Natural killer cell treated with Interleukin-12 subunit alpha and Interleukin-12 subunit beta and Interleukin-15 and Interleukin-18, amount 100 ng/mL, for 72 hours (primary cell): ENCODE measurements around the gene TMEM37. TPM values are rescaled to one million over a fixed set of nuclear protein-coding genes. Genes with fewer than 3 reads are reported as not detected.
"Not testable (repeated sequence)": the region's sequence is repeated elsewhere in the genome, so short reads cannot be mapped to it uniquely, and the experiment has no call there.

ENCODE experiments used
- ATAC-seq, 2 donors: fragments of 150-1000 bp; cut with Tn5 transposase in 1 of 2; sonication (Bioruptor Pico), chemical (Tn5 transposase) in 1 of 2; 2 replicates each; pipeline ENCODE4 v1.10.0; 2021
- DNase-seq: peaks from one replicate; pipeline ENCODE4 v3.0.0; 2022; ENCODE audit warnings: low spot score
- H3K27ac Mint-ChIP-seq, 2 donors: 1 replicate in 1 of 2; 2 replicates in 1 of 2; pipeline ENCODE4 v1.8.0; 2022; ENCODE audit warnings: mixed read lengths in 2 of 2, mild to moderate bottlenecking in 1 of 2, moderate library complexity in 1 of 2
- H3K27me3 Mint-ChIP-seq, 2 donors: 1 replicate in 1 of 2; 2 replicates in 1 of 2; pipeline ENCODE4 v1.8.0; 2022; ENCODE audit warnings: mixed read lengths in 2 of 2
- H3K36me3 Mint-ChIP-seq: one replicate; pipeline ENCODE4 v1.8.0; 2022; ENCODE audit warnings: mixed read lengths
- H3K4me1 Mint-ChIP-seq, 2 donors: 1 replicate in 1 of 2; 2 replicates in 1 of 2; pipeline ENCODE4 v1.8.0; 2022; ENCODE audit warnings: low read depth in 2 of 2, mixed read lengths in 2 of 2, mild to moderate bottlenecking in 1 of 2
- H3K4me3 Mint-ChIP-seq: one replicate; pipeline ENCODE4 v1.8.0; 2022; ENCODE audit warnings: mixed read lengths
- H3K9me3 Mint-ChIP-seq: 2 replicates; pipeline ENCODE4 v1.8.0; 2022; ENCODE audit warnings: mixed read lengths
- total RNA-seq, 2 donors: library from RNA; stranded (reverse); gene quantifications; one replicate each; pipeline ENCODE4 v1.2.3, GENCODE V29; 2022

The TMEM37 gene, protein sequence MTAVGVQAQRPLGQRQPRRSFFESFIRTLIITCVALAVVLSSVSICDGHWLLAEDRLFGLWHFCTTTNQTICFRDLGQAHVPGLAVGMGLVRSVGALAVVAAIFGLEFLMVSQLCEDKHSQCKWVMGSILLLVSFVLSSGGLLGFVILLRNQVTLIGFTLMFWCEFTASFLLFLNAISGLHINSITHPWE
- not detected for total RNA-seq

DNA sequence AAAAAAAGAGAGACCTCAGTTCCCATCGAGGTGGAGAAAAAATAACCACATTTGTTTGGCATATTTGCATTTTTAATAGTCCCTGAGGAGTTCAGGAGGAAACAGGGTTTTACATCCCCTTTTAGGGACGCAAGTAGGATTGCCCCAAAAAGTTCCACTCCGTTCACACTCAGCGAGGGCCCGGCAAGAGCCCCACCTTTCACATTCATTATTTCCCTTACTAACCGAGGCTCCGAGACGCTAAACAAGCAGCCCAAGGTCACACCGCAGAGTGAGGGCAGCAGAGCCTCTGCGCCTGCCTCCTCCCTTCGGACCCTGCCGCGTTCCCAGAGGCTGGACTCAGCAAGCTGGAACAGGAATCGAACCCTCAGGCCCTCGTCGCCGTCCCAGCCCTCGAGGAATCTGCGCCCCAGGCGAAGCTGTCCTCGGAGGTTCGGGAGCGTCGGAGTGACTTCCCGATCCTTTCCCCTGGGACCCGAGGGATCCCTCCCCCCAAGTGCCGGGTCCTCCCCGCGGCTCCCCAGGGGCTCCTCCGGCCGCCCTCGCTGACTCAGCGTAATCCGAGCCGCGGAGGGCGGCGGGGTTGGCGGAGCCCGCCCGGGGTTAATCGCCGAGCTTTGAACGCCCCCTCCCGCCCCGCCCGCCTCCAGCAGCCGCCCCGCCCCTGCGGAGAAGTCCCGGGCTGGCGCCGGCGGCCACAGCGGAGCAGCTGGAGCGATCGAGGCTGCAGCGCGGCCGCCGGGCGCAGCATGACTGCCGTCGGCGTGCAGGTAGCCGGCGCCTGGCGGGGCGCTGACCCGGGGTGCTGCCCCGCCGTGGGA lies at the start of gene TMEM37:
Gene TMEM37, plus strand, starts transcription at position 700 of the 821 bp plus-strand sequence. Its CDS starts 50 bp downstream, at position 750.
- ATAC-seq (peak in 1 of 2 donors; percentile 32), DNase-seq (no peak)
- Mint-ChIP-seq H3K27me3 (peaks cover 53 to 76% of the 10 kb centered on the region in 2 donors), H3K4me1 (no peaks in the 10 kb centered on the region), H3K27ac (no peak within 1 kb of the TSS), H3K9me3 (no peaks in the 10 kb centered on the region), H3K36me3 (no peaks in the 10 kb centered on the region), H3K4me3 (peak within 1 kb of the TSS; percentile 42)

DNA sequence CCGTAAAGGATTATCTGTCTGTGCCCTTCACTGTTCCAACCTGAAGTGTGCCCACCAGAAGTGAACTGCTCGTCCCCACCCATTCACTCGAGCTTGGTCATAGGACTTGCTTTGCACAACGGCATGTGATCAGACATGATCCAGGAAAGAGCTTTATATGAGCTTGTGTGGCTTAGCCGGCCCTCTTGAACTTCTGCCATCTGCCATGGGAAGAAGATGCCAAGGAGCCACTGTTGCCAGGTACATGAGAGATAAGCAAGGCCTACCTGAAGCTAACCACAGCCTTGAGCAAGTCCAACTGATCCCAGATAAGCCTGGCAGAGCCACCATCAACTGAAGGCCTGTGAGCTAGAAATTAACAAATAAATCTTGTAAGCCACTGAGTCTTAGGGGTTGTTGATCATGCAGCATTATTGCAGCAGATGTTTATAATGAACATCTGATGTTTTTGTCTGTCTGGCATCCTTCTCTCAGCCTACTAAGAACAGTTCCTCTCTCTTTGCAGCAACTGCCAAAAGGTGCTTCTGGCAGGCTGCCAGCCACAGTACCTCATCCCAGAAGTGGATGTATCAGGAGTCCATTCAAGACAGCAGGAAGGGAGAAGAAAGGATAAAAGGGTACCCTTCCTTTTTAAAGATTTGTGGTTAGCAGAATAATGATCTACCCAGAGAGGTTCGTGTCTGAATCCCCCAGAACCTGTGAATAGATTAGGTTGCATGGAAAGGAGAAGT lies 48.1 kb upstream of the TMEM37 start:
- Mint-ChIP-seq H3K9me3 (no peaks in the 10 kb centered on the region), H3K4me3 (no peak overlapping the region), H3K27me3 (peaks cover 15 to 16% of the 10 kb centered on the region in 2 donors), H3K36me3 (no peaks in the 10 kb centered on the region), H3K27ac (no peak overlapping the region), H3K4me1 (peaks cover 5 to 6% of the 10 kb centered on the region in 2 donors)
- DNase-seq = no peak
- ATAC-seq = peak in 1 of 2 donors; percentile 20

DNA sequence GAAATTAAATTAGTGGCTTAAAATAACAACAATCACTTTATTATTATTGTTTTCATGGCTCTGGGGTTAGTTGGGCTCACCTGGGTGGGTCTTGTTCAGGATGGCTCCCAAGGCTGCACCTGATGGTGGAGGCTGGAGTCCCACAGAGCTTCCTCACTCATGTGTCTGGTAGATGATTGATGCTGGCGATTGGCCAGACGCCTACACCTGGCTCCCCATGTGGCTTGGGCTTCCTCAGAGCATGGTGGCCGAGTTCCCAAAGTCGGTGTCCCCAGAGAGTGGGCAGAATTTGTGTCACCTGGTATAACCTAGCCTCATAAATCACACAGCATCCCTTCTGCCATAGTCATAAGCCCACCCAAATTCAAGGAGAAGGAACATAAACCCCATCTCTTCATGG lies 46.7 kb upstream of the TMEM37 start:
- Mint-ChIP-seq H3K9me3 (no peaks in the 10 kb centered on the region), H3K36me3 (no peaks in the 10 kb centered on the region), H3K4me1 (peaks cover 5 to 6% of the 10 kb centered on the region in 2 donors), H3K4me3 (no peak overlapping the region), H3K27ac (no peak overlapping the region), H3K27me3 (peaks cover 16 to 21% of the 10 kb centered on the region in 2 donors)
- ATAC-seq = no peak
- DNase-seq = no peak

DNA sequence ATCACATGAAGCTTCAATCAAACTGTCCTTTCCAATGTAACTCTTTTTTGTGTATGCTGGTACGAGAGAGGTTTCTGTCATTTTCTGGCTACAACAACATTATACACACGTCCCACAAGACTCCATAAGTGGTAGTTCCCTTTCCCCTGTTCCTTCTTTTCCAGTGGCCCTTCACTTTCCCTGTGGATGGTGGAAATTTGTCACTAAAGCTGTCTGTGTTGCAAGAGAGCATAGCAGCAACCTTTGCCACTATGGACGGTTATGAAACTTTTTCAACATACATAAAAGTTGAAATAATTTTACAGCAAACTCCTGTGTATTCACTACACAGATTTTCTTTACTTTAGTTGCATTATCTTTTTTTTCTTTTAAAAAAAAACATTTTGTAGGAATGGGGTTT lies 46.2 kb upstream of the TMEM37 start:
- Mint-ChIP-seq H3K9me3 (no peaks in the 10 kb centered on the region), H3K27ac (no peak overlapping the region), H3K4me1 (peaks cover 5 to 6% of the 10 kb centered on the region in 2 donors), H3K4me3 (no peak overlapping the region), H3K27me3 (peaks cover 16 to 23% of the 10 kb centered on the region in 2 donors), H3K36me3 (no peaks in the 10 kb centered on the region)
- no peak for DNase-seq
- no peak for ATAC-seq

DNA sequence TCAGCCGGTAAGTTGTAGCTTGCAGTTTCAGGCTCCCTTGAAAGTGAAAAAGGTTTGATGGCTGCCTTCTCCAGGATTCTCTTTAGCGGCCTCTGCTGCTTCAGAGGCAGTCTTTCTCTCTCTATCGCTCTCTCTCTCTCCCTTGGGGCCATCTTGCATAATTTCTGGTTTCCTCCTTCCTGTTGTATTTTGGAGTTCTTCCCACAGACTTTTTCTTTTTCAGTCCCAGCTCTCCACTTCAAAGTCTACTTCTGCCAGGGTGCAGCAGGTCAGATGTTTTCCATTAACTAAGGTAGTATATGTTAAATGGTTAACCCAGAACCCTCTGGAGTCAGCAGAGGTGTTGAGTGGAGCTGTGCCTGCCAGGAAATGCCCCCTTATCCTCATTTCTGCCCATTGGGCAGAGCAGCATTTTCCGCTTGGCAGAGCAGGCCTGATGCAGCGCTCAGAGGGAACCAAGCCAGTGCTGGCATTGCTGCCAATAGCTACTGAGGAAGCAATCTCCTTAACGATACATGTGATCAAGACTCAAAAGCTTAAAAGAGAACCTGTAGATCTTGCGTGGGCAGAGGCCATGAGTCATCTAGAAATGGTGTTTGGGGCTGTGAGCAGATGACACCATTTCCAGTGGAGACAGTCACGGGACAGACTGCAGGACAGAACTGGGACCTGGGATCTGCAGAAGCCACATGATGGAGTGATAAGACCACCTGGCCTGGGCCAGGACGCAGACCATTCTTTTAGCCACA lies 44.1 kb upstream of the TMEM37 start:
- Mint-ChIP-seq H3K27me3 (peaks cover 16 to 23% of the 10 kb centered on the region in 2 donors), H3K4me3 (peak overlapping the region; percentile 35), H3K4me1 (peaks cover 5 to 6% of the 10 kb centered on the region in 2 donors), H3K9me3 (no peaks in the 10 kb centered on the region), H3K36me3 (no peaks in the 10 kb centered on the region), H3K27ac (no peak overlapping the region)
- DNase-seq = no peak
- ATAC-seq = no peak

DNA sequence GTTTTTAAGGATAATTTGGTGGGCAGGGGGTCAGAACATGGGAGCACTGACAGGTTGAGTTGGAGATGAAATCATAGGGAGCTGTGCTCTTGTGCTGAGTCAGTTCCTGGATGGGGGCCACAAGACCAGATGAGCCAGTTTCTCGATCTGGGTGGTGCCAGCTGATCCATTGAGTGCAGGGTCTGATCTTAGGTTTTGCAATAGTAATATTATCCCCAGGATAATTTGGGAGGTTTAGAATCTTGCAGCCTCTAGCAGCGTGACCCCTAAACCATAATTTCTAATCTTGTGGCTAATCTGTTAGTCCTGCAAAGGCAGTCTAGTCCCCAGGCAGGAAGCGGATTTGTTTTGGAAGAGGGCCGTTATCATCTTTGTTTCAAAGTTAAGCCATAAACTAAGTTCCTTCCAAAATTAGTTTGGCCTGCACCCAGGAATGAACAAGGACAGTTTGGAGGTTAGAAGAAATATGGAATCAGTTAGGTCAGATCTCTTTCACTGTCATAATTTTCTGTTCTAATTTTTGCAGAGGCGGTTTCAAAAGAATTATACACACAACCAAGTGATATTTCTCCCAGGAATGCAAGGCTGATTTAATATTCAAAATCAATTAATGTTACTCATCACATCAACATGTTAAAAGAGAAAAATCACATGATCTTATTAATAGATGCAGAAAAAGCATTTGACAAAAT lies 41.9 kb upstream of the TMEM37 start:
- no peak overlapping the region for H3K27ac Mint-ChIP-seq
- ATAC-seq (no peak), DNase-seq (no peak)
- peaks cover 8 to 15% of the 10 kb centered on the region in 2 donors for H3K27me3 Mint-ChIP-seq
- peaks cover 5 to 6% of the 10 kb centered on the region in 2 donors for H3K4me1 Mint-ChIP-seq
- no peak overlapping the region for H3K4me3 Mint-ChIP-seq
- no peaks in the 10 kb centered on the region for H3K36me3 Mint-ChIP-seq
- no peaks in the 10 kb centered on the region for H3K9me3 Mint-ChIP-seq

DNA sequence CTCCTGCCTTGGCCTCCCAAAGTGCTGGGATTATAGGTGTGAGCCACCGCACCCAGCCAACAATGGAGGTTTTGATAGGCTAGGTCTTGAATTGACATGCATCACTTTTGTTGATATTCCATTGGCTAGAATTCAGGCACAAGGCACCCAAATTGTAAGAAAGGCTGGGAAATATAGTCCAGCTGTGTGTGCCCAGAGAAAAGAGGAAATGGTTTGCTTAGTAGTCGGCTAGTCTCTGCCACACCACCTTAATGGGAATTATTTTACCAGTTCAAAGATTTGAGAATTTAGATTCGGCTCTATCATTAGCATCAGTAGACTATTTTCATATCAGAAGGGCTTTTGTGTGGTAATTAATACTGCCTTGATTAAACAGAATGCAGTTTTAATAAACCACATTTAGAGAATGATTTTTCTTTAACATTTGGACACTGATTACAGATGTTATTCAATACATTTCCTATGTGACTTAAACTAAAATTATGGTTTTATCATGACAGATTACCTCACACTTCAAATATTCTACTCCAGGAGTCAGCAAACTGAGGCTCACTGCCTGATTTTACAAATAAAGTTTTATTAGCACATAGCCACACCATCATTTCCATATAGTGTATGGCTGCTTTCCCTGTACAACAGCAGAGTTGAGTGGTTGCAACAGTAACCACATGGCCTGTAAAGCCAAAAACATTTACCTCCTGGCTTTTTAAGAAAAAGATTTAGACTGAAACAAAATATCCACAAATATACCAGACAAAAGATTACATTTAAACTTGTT lies 37.5 kb upstream of the TMEM37 start:
- Mint-ChIP-seq H3K27me3 (peaks cover 7 to 15% of the 10 kb centered on the region in 2 donors), H3K4me3 (no peak overlapping the region), H3K9me3 (no peaks in the 10 kb centered on the region), H3K27ac (no peak overlapping the region), H3K36me3 (no peaks in the 10 kb centered on the region), H3K4me1 (peaks cover 0 to 3% of the 10 kb centered on the region in 2 donors)
- DNase-seq (no peak), ATAC-seq (no peak)

DNA sequence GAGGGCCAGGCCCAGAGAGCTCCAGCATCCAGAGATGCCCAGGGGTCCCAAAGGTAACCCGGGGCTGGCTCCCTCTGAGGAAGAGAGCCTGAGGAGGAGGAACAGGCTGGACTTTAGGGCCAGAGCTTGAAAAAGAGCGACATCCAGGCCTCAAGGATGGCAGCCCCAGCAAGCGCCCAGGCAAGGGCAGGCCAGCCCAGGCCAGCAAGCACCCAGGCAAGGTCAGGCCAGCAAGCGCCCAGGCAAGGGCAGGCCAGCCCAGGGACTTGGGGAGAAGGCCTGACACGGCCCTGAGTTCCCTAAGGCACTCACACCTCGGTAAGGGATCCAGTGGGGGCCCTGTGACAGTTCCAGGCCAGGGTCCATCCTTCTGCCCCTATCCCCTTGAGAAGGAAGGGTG lies 34.5 kb upstream of the TMEM37 start:
- no peaks in the 10 kb centered on the region for H3K36me3 Mint-ChIP-seq
- peaks cover 0 to 3% of the 10 kb centered on the region in 2 donors for H3K4me1 Mint-ChIP-seq
- no peaks in the 10 kb centered on the region for H3K9me3 Mint-ChIP-seq
- H3K4me3 Mint-ChIP-seq = no peak overlapping the region
- no peak overlapping the region for H3K27ac Mint-ChIP-seq
- ATAC-seq = peak in 1 of 2 donors; percentile 36
- no peak for DNase-seq
- H3K27me3 Mint-ChIP-seq = peaks cover 7 to 9% of the 10 kb centered on the region in 2 donors

DNA sequence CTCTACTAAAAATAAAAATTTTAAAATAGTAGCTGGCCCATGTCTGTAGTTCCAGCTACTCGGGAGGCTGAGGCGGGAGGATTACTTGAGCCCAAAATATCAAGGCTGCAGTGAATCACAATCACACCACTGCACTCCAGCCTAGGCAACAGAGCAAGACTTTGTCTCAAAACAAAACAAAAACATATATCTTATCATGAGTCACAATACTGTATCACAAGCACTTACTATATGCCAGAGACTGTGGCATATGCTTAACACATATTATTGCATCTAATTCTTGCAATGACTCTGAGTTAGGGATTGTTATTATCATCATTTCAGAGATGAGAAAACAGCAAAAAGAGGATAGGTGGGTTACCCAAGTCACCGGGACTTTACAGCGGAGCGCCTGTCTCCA lies 29.5 kb upstream of the TMEM37 start:
- H3K27me3 Mint-ChIP-seq = peaks cover 7% of the 10 kb centered on the region in 2 donors
- DNase-seq = no peak
- H3K27ac Mint-ChIP-seq = no peak overlapping the region
- ATAC-seq = no peak
- no peaks in the 10 kb centered on the region for H3K9me3 Mint-ChIP-seq
- no peak overlapping the region for H3K4me3 Mint-ChIP-seq
- peaks cover 0 to 3% of the 10 kb centered on the region in 2 donors for H3K4me1 Mint-ChIP-seq
- H3K36me3 Mint-ChIP-seq = no peaks in the 10 kb centered on the region

DNA sequence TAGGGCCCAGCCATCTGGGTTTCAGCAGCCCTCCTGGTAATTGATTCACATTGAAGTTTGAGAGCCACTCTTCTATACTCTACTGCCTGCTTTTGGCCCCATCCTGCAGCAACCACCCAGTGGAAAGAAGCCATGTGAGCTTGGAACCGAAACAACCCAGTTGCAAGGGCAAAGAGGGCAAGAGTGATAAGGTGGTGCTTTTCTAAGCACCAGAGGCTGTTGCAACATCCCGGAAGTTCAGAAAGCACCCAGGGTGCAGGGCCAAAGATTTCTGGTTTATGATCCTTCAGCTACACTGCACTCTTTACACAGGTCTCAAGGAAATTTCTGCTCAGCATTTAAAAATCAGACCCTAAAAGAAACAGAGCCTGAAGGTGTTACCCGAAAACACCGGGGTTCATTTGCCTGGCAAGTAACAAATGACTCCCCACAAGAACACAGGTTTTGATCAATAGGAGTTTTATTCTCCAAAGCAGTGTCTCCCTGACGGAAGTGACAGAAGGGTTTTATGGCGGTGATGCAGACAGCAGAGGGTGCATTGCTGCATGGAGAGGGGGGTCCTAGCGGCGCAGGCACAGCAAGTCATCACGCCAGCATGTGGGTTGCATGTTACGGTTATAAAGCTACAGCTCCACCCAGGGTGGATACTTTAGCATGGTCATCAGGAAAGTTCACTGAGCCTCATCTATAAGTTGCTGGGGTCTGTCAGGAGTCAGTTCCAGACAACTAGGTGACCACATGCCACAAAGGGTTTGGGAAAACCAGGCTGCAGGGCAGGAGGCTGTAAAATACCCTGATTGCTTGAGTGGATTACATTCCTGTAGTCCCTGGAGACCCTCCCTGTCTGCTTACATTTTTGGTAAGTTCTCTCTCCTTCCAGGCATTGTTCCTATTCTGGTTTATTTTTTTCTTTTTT lies 28.8 kb upstream of the TMEM37 start:
- Mint-ChIP-seq H3K4me3 (no peak overlapping the region), H3K9me3 (no peaks in the 10 kb centered on the region), H3K36me3 (no peaks in the 10 kb centered on the region), H3K4me1 (peaks cover 0 to 3% of the 10 kb centered on the region in 2 donors), H3K27ac (no peak overlapping the region), H3K27me3 (peaks cover 7% of the 10 kb centered on the region in 2 donors)
- ATAC-seq (no peak), DNase-seq (no peak)

DNA sequence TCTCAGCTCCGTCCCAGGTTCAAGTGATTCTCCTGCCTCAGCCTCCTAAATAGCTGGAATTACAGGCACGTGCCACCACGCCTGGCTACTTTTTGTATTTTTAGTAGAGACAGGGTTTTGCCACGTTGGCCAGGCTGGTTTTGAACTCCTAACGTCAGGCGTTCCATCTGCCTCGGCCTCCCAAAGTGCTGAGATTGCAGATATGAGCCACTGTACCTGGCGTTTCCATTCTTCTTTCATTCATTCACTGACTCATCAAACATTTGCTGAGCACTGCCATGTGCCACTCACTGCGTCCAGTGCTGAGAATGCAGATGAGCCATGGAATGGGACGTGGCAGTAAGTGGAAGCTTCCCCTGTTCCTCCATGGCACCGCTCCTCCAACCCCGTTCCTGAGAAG lies 28.0 kb upstream of the TMEM37 start:
- H3K4me3 Mint-ChIP-seq, H3K9me3 Mint-ChIP-seq: not testable (repeated sequence)
- H3K27ac Mint-ChIP-seq = peak overlapping the region in 1 of 2 donors; percentile 51

More for the DNA sequence above, 28.0 kb upstream of the TMEM37 start:
- not testable (repeated sequence) for H3K27me3 Mint-ChIP-seq, H3K4me1 Mint-ChIP-seq, H3K36me3 Mint-ChIP-seq, ATAC-seq, DNase-seq
